Fibroblast of lung (primary cell): Measurements from ENCODE around the gene SRGAP1. TPM values are rescaled to one million over a fixed set of nuclear protein-coding genes. Genes with fewer than 3 reads are reported as not detected.

ENCODE experiments used
- DNase-seq, 2 donors: peaks; one replicate each; pipeline versions ENCODE4 v3.0.0 to v3.0.0-alpha.2; 2010; ENCODE audit warnings: low read depth in 2 of 2
- H2AFZ ChIP-seq: 2 replicates; pipeline ENCODE4 v1.5.1; 2012; ENCODE audit warnings: low read length, control low read depth, inconsistent platforms
- H3K27ac ChIP-seq: 2 replicates; pipeline ENCODE4 v1.5.1; 2011; ENCODE audit warnings: low read length, control low read depth; ENCODE audit not compliant: insufficient read depth
- H3K27me3 ChIP-seq: 2 replicates; pipeline ENCODE4 v1.5.1; 2011; ENCODE audit warnings: mild to moderate bottlenecking, low read length; ENCODE audit not compliant: control insufficient read depth, insufficient read depth
- H3K36me3 ChIP-seq: 2 replicates; pipeline ENCODE4 v1.5.1; 2011; ENCODE audit warnings: low read length; ENCODE audit not compliant: control insufficient read depth, insufficient read depth
- H3K4me1 ChIP-seq: 2 replicates; pipeline ENCODE4 v1.5.1; 2011; ENCODE audit warnings: low read length; ENCODE audit not compliant: control insufficient read depth, insufficient read depth; ENCODE audit errors: extremely low read depth
- H3K4me2 ChIP-seq: 2 replicates; pipeline ENCODE4 v1.5.1; 2011; ENCODE audit warnings: low read length, control low read depth; ENCODE audit not compliant: insufficient read depth; ENCODE audit errors: extremely low read depth
- H3K4me3 ChIP-seq, 4 experiments: fragments of 200-600 bp in 1 of 4; sonication (generic) in 1 of 4; replicated peaks in 1 of 4; 2 replicates each; pipeline ENCODE4 v1.5.1; 2011 to 2016; ENCODE audit warnings: low read length in 4 of 4, low read depth in 3 of 4, mild to moderate bottlenecking in 3 of 4, control low read depth in 2 of 4, inconsistent platforms in 1 of 4, mixed read lengths in 1 of 4; ENCODE audit not compliant: insufficient read depth in 1 of 4; ENCODE audit errors: control extremely low read depth in 1 of 4
- H3K79me2 ChIP-seq: 2 replicates; pipeline ENCODE4 v1.5.1; 2012; ENCODE audit warnings: mild to moderate bottlenecking, low read length, inconsistent platforms; ENCODE audit not compliant: control insufficient read depth, insufficient read depth
- H3K9ac ChIP-seq: 2 replicates; pipeline ENCODE4 v1.5.1; 2011; ENCODE audit warnings: mild to moderate bottlenecking, low read length, control low read depth; ENCODE audit not compliant: insufficient read depth
- H3K9me3 ChIP-seq: 2 replicates; pipeline ENCODE4 v1.5.1; 2012; ENCODE audit warnings: low read depth, low read length; ENCODE audit not compliant: control insufficient read depth, insufficient read depth
- H4K20me1 ChIP-seq: 2 replicates; pipeline ENCODE4 v1.5.1; 2011; ENCODE audit warnings: low read length; ENCODE audit not compliant: control insufficient read depth, insufficient read depth; ENCODE audit errors: extremely low read depth
- EZH2 ChIP-seq: IDR thresholded peaks from 2 replicates; pipeline ENCODE4 v1.5.1; 2012; ENCODE audit warnings: low read length, control low read depth, mild to moderate bottlenecking; ENCODE audit errors: missing control alignments
- polyA plus RNA-seq, 2 donors: library from polyadenylated mRNA; depleted of rRNA in 1 of 2; stranded (reverse) in 1 of 2; unstranded in 1 of 2; fragments of >200 nt; gene quantifications; 2 replicates each; pipeline ENCODE4 v1.2.1, GENCODE V29; 2011 to 2012; ENCODE audit warnings: missing spikeins in 1 of 2
- total RNA-seq: library from RNA; depleted of rRNA; stranded (reverse); fragments of >200 nt; gene quantifications from 2 replicates; pipeline ENCODE4 v1.2.1, GENCODE V29; 2014
- TF ChIP-seq, protein P1 (sequence below), 2 donors: IDR thresholded peaks in 1 of 2; conservative IDR thresholded peaks in 1 of 2; 1 replicate in 1 of 2; 2 replicates in 1 of 2; pipeline ENCODE4 v1.5.1; 2011 to 2012; ENCODE audit warnings: low read length in 2 of 2, control low read depth in 1 of 2, inconsistent platforms in 1 of 2, low read depth in 1 of 2, mild to moderate bottlenecking in 1 of 2

Gene SRGAP1
- total and polyA plus RNA-seq, 2 donors (not counting 1 experiment from before 2014, with no cell fraction given): 18.9 to 30.2 TPM

- Histone ChIP-seq H3K36me3 (no peaks in the 10 kb centered on the region), H3K4me2 (peak overlapping the region; percentile 16), H4K20me1 (no peaks in the 10 kb centered on the region), H3K27me3 (no peaks in the 10 kb centered on the region), H3K27ac (no peak overlapping the region), H2AFZ (no peak overlapping the region), H3K79me2 (peaks cover 12% of the 10 kb centered on the region), H3K9me3 (no peaks in the 10 kb centered on the region), H3K4me1 (peaks cover 20% of the 10 kb centered on the region), H3K4me3 (no peak overlapping the region), H3K9ac (no peak overlapping the region)
- peak in 1 of 2 donors; percentile 50 for DNase-seq
- TF ChIP-seq EZH2: no peak
- TF ChIP-seq, protein P1, sequence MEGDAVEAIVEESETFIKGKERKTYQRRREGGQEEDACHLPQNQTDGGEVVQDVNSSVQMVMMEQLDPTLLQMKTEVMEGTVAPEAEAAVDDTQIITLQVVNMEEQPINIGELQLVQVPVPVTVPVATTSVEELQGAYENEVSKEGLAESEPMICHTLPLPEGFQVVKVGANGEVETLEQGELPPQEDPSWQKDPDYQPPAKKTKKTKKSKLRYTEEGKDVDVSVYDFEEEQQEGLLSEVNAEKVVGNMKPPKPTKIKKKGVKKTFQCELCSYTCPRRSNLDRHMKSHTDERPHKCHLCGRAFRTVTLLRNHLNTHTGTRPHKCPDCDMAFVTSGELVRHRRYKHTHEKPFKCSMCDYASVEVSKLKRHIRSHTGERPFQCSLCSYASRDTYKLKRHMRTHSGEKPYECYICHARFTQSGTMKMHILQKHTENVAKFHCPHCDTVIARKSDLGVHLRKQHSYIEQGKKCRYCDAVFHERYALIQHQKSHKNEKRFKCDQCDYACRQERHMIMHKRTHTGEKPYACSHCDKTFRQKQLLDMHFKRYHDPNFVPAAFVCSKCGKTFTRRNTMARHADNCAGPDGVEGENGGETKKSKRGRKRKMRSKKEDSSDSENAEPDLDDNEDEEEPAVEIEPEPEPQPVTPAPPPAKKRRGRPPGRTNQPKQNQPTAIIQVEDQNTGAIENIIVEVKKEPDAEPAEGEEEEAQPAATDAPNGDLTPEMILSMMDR (conservative IDR thresholded peaks at IDR 0.05 in 1 of 2, IDR thresholded peaks at IDR 0.05 in 1 of 2; ENCODE audit: low read depth in 1 of 2, low read length in 2 of 2): no peak
These were observed 163.4 kb downstream of the SRGAP1 start for GRCh38 chr12:64007853-64008252.

DNA sequence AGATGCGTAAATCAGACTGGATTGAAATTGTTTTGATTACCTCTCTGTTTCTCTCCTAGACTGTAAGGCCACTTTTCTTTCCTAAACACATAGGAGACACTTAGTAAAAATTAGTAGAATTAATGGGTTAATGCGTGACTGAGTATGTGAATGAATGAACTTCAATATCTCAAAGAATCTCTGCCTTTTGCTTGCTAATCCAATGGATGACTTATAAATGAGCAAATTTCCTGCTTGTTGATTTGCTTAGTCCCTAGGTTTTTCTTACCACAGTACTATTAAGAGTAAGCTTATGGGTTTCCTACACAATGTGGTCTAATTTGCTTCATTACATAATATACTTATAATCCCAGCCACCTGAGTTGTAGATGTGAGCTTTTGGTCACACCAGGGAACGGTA, 164.1 kb downstream of the SRGAP1 start:
- no peaks in the 10 kb centered on the region for H4K20me1 ChIP-seq
- H3K27ac ChIP-seq: no peak overlapping the region
- peaks cover 20% of the 10 kb centered on the region for H3K4me1 ChIP-seq
- H3K27me3 ChIP-seq: no peaks in the 10 kb centered on the region
- no peak overlapping the region for H2AFZ ChIP-seq
- H3K4me2 ChIP-seq: no peak overlapping the region
- no peak overlapping the region for H3K4me3 ChIP-seq
- TF ChIP-seq EZH2: no peak
- TF ChIP-seq, protein P1 (conservative IDR thresholded peaks at IDR 0.05 in 1 of 2, IDR thresholded peaks at IDR 0.05 in 1 of 2; ENCODE audit: low read depth in 1 of 2, low read length in 2 of 2): no peak
- no peak for DNase-seq
- no peaks in the 10 kb centered on the region for H3K36me3 ChIP-seq
- no peaks in the 10 kb centered on the region for H3K9me3 ChIP-seq
- peaks cover 16% of the 10 kb centered on the region for H3K79me2 ChIP-seq
- H3K9ac ChIP-seq: no peak overlapping the region

GRCh38 chr12:64009321-64010068, 165.0 kb downstream of the SRGAP1 start:
- Histone ChIP-seq H3K9ac (no peak overlapping the region), H2AFZ (no peak overlapping the region), H3K27me3 (no peaks in the 10 kb centered on the region), H3K79me2 (peaks cover 21% of the 10 kb centered on the region), H3K27ac (peak overlapping the region; percentile 75), H3K4me3 (no peak overlapping the region), H3K9me3 (no peaks in the 10 kb centered on the region), H3K36me3 (no peaks in the 10 kb centered on the region), H4K20me1 (no peaks in the 10 kb centered on the region), H3K4me1 (peaks cover 20% of the 10 kb centered on the region), H3K4me2 (peak overlapping the region; percentile 58)
- TF ChIP-seq, protein P1 (conservative IDR thresholded peaks at IDR 0.05 in 1 of 2, IDR thresholded peaks at IDR 0.05 in 1 of 2; ENCODE audit: low read depth in 1 of 2, low read length in 2 of 2): no peak
- TF ChIP-seq EZH2: no peak
- peak in 1 of 2 donors; percentile 44 for DNase-seq
